Progenitor cell of endocrine pancreas (in vitro differentiated cells): ENCODE data around the gene IKZF1. TPM values are rescaled to one million over a fixed set of nuclear protein-coding genes. Genes with fewer than 3 reads are reported as not detected.

Experiments
- DNase-seq: peaks from one replicate; pipeline ENCODE4 v3.0.0; 2021; ENCODE audit warnings: low spot score; ENCODE audit not compliant: unreplicated experiment
- H3K27ac Mint-ChIP-seq: 2 replicates; pipeline ENCODE4 v1.8.0; 2021; ENCODE audit warnings: mild to moderate bottlenecking, moderate library complexity, mixed read lengths
- H3K27me3 Mint-ChIP-seq: 2 replicates; pipeline ENCODE4 v1.8.0; 2021; ENCODE audit warnings: mixed read lengths
- H3K36me3 Mint-ChIP-seq: 2 replicates; pipeline ENCODE4 v1.8.0; 2022; ENCODE audit warnings: mixed read lengths; ENCODE audit not compliant: insufficient read depth
- H3K4me1 Mint-ChIP-seq: 2 replicates; pipeline ENCODE4 v1.8.0; 2021; ENCODE audit warnings: low read depth, mixed read lengths
- H3K4me3 Mint-ChIP-seq: 2 replicates; pipeline ENCODE4 v1.8.0; 2021; ENCODE audit warnings: low read depth, mild to moderate bottlenecking, moderate library complexity, mixed read lengths
- H3K9me3 Mint-ChIP-seq: 2 replicates; pipeline ENCODE4 v1.8.0; 2021; ENCODE audit warnings: low read depth, mixed read lengths
- total RNA-seq: library from RNA; stranded (reverse); gene quantifications from 2 replicates; pipeline ENCODE4 v1.2.1, GENCODE V29; 2021
- TF ChIP-seq, protein P1 (sequence below): fragments of 200-600 bp; sonication (generic); IDR thresholded peaks from one replicate; pipeline ENCODE4 v1.5.0; 2021; ENCODE audit warnings: antibody characterized with exemption, mild to moderate bottlenecking; ENCODE audit not compliant: unreplicated experiment

The IKZF1 gene
- total RNA-seq, 1 donor from 2014 or later = 0.36 TPM

DNA sequence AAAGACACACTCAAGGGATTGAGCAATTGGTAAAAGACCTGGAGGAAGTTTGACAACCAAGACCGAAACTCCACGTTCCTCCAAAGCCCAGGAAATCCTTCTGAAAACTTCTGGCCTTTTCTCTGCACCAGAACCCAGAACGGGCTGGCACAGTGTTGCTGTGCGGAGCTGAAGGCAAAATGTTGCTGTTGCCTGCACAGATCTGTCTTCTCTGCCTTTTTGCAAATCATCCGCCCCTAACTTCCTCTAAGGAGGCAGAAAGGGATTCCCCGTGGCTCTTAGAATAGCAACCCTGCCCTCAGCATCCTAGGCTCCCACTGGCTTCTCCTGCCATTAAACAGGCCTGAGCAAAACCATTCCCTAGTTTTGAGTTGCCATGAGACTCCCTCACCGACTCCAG is 100.7 kb downstream of the IKZF1 start:
- no peaks in the 10 kb centered on the region for H3K36me3 Mint-ChIP-seq
- H3K4me1 Mint-ChIP-seq = no peaks in the 10 kb centered on the region
- TF ChIP-seq, protein P1, sequence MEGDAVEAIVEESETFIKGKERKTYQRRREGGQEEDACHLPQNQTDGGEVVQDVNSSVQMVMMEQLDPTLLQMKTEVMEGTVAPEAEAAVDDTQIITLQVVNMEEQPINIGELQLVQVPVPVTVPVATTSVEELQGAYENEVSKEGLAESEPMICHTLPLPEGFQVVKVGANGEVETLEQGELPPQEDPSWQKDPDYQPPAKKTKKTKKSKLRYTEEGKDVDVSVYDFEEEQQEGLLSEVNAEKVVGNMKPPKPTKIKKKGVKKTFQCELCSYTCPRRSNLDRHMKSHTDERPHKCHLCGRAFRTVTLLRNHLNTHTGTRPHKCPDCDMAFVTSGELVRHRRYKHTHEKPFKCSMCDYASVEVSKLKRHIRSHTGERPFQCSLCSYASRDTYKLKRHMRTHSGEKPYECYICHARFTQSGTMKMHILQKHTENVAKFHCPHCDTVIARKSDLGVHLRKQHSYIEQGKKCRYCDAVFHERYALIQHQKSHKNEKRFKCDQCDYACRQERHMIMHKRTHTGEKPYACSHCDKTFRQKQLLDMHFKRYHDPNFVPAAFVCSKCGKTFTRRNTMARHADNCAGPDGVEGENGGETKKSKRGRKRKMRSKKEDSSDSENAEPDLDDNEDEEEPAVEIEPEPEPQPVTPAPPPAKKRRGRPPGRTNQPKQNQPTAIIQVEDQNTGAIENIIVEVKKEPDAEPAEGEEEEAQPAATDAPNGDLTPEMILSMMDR = no peak
- H3K9me3 Mint-ChIP-seq = no peaks in the 10 kb centered on the region
- DNase-seq = no peak
- peaks cover 28% of the 10 kb centered on the region for H3K27me3 Mint-ChIP-seq
- H3K4me3 Mint-ChIP-seq = no peak overlapping the region
- no peak overlapping the region for H3K27ac Mint-ChIP-seq

DNA sequence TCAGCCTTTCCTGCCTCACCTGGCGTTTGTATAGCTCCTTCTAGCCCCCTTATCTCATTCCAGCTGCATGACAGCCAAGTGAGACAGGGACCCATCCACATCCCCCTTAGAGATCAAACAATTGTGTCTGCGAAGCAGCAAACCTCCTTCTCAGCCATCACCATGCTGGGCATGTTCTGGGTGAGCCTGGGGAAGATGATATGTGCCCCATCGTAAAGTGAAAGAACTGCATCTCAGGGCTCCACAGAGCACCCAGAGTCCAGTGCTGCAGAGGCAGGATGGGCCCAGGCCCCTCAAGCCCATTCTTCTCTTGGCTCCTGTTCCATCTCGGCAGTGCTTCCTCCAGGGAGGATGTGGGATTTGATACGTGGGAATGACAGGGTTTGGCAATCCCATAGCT is 102.4 kb downstream of the IKZF1 start:
- Mint-ChIP-seq H3K27me3 (peaks cover 24% of the 10 kb centered on the region), H3K4me1 (no peaks in the 10 kb centered on the region), H3K36me3 (no peaks in the 10 kb centered on the region), H3K27ac (no peak overlapping the region), H3K4me3 (no peak overlapping the region), H3K9me3 (no peaks in the 10 kb centered on the region)
- TF ChIP-seq, protein P1 = no peak
- DNase-seq = no peak

DNA sequence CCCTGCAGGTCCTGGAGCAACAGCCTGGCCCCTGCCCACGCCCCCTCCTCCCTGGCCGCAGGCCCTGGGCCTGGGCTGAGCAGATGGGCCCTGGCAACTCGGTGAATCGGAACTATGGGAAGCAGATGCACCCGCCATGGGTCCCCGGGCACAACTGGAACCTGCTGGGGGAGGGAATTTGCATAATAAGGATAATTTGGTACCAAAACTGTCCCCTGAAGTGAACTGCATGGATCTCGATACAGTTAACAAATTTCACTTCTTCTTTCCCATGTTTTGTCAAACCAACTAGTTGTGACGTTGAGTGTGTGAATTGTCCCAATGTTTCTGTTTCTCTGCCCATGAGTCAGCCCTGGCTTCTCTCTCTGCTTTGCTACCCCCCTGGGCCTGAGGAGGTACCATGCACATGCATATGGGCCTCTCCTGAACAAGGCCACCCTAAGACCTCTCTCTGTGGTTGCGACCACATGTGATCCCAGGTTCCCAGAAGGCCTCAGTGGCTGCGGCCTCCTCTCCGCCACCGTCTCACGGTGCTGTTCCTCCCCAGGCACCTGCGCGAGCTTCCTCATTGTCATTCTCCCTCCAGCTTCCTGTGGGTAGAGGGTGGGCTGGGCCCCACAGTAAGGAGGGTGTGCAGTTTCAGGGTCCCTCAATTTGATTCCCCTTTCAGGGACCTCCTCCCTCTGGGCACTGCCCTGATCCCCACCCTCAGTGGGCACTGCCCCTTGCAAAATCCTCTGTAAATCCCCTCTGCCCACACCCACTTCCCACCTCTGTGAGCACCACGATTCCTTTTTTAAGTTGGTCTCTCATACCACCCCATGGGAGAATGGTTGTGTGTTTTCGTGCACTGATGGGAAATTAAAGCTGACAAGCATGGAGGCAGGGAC is 105.6 kb downstream of the IKZF1 start:
- H3K4me1 Mint-ChIP-seq = no peaks in the 10 kb centered on the region
- H3K27me3 Mint-ChIP-seq = peaks cover 24% of the 10 kb centered on the region
- H3K36me3 Mint-ChIP-seq = no peaks in the 10 kb centered on the region
- DNase-seq = no peak
- H3K27ac Mint-ChIP-seq = no peak overlapping the region
- TF ChIP-seq, protein P1 = no peak
- no peak overlapping the region for H3K4me3 Mint-ChIP-seq
- H3K9me3 Mint-ChIP-seq = no peaks in the 10 kb centered on the region

DNA sequence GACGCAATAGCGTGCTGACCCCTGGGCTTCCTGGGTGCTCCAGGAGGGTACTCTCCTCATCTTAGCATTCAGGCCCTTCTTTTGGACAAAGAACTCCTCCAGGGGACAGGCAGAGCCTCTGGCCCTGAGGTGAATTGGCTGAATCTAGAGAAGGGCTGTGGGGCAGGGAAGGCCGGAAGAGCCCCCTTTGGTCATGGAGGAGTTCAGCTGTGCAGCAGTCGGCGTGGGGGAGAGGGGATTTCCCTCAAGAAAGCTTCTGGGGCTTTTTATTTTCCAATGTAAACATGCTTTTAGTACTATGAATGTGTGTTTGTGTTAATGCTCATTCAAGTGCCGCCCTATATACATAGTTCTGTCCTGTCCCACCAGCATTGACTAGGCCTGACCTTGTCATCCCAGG is 106.8 kb downstream of the IKZF1 start:
- no peak overlapping the region for H3K4me3 Mint-ChIP-seq
- TF ChIP-seq, protein P1 = no peak
- no peaks in the 10 kb centered on the region for H3K9me3 Mint-ChIP-seq
- H3K27ac Mint-ChIP-seq = no peak overlapping the region
- H3K36me3 Mint-ChIP-seq = no peaks in the 10 kb centered on the region
- no peaks in the 10 kb centered on the region for H3K4me1 Mint-ChIP-seq
- no peak for DNase-seq
- peaks cover 24% of the 10 kb centered on the region for H3K27me3 Mint-ChIP-seq

DNA sequence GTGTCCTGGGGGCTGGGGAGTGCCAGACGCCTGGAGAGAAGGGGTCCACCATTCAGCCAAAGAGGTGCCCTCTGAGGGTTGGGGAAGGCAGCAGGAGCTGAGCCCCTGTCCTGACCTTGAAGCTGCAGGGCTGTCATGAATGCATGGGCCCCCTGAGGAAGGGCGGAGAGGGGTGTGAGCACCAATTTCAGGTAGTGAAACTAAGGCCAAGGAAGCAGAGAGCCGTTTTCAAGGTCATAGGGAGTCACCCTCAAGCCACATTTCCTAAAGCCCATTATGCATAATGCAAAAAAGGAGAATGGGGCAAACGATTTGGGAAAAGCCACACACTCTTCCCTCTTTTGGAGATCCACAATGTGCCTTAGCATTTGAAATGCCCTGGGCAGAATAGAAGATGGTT is 108.5 kb downstream of the IKZF1 start:
- H3K4me1 Mint-ChIP-seq = no peaks in the 10 kb centered on the region

More for the DNA sequence above, 108.5 kb downstream of the IKZF1 start:
- peaks cover 12% of the 10 kb centered on the region for H3K27me3 Mint-ChIP-seq
- TF ChIP-seq, protein P1 = no peak
- DNase-seq = no peak
- no peak overlapping the region for H3K27ac Mint-ChIP-seq
- H3K36me3 Mint-ChIP-seq = no peaks in the 10 kb centered on the region
- H3K9me3 Mint-ChIP-seq = no peaks in the 10 kb centered on the region
- H3K4me3 Mint-ChIP-seq = no peak overlapping the region
